ENCODE results near the gene FBN2. TPM values are rescaled to one million over a fixed set of nuclear protein-coding genes. Genes with fewer than 3 reads are reported as not detected.

Gene FBN2
- total RNA-seq, 1 experiment from 2014 or later, result 0.31 TPM

DNA sequence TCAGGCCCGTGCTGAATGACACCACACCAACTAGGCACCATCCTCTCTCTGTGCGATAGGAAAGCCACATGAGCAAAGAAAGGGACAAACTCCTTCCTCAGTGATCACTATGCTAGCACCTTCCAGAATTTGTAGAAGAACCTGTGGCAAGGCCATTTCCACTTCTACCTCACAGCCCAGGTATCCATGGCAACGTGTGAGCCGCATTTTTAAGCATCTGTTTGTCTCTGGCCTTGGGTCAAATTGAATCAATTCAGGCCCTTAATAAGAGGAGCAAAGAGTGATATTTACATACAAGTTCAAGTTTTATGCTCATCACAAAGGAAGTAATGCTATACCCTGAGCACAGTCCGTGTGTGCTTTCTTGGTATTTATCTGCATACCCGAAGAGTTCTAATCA lies 275.1 kb downstream of the FBN2 start:
- intact Hi-C loops (cut with micrococcal nuclease; ENCODE audit: unreplicated experiment), result no loop called here
- CTCF ChIA-PET, result no interaction called here
- DNase-seq, result no peak
- H3K9me3 Mint-ChIP-seq (ENCODE audit: low read depth, unreplicated experiment), result peaks cover 4% of the 10 kb centered on the region
- TF ChIP-seq, protein P1, sequence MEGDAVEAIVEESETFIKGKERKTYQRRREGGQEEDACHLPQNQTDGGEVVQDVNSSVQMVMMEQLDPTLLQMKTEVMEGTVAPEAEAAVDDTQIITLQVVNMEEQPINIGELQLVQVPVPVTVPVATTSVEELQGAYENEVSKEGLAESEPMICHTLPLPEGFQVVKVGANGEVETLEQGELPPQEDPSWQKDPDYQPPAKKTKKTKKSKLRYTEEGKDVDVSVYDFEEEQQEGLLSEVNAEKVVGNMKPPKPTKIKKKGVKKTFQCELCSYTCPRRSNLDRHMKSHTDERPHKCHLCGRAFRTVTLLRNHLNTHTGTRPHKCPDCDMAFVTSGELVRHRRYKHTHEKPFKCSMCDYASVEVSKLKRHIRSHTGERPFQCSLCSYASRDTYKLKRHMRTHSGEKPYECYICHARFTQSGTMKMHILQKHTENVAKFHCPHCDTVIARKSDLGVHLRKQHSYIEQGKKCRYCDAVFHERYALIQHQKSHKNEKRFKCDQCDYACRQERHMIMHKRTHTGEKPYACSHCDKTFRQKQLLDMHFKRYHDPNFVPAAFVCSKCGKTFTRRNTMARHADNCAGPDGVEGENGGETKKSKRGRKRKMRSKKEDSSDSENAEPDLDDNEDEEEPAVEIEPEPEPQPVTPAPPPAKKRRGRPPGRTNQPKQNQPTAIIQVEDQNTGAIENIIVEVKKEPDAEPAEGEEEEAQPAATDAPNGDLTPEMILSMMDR (IDR thresholded peaks at IDR 0.05; ENCODE audit: unreplicated experiment), result no peak
- no peaks in the 10 kb centered on the region for H3K36me3 Mint-ChIP-seq (ENCODE audit: insufficient read depth, unreplicated experiment)
- H3K4me1 Mint-ChIP-seq (ENCODE audit: low read depth, unreplicated experiment), result no peaks in the 10 kb centered on the region
- BruUV-seq (replicated peaks), result no TSS peak
- no peak overlapping the region for H3K27ac Mint-ChIP-seq (ENCODE audit: unreplicated experiment)
- no peaks in the 10 kb centered on the region for H3K27me3 Mint-ChIP-seq (ENCODE audit: unreplicated experiment)
- H3K4me3 Mint-ChIP-seq (ENCODE audit: low read depth, unreplicated experiment), result no peak overlapping the region

DNA sequence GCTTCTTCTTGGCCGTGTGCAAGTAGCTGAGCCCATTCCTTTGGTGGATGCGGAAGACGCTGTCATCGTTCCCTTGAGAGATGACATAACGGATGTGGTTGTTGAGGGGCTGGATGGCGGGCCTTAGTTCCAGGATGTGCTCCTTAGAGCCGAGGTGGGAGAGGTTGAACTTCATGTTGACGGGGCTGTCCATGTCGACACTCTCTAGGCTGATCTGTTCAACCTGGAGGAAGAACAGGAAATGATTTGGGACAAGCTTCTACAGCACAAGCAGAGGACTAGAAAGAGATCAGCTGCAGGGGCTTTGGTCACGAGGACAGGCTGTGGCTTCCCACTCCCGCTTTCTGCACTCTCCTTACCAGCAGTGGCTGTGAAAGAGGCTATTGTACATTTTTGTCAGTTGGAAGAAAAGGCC lies 278.4 kb downstream of the FBN2 start:
- no peaks in the 10 kb centered on the region for H3K4me1 Mint-ChIP-seq (ENCODE audit: low read depth, unreplicated experiment)
- peaks cover 3% of the 10 kb centered on the region for H3K9me3 Mint-ChIP-seq (ENCODE audit: low read depth, unreplicated experiment)
- no peak overlapping the region for H3K27ac Mint-ChIP-seq (ENCODE audit: unreplicated experiment)
- no peak for DNase-seq
- intact Hi-C loops (cut with micrococcal nuclease; ENCODE audit: unreplicated experiment), result no loop called here
- no peak overlapping the region for H3K4me3 Mint-ChIP-seq (ENCODE audit: low read depth, unreplicated experiment)
- TF ChIP-seq, protein P1 (IDR thresholded peaks at IDR 0.05; ENCODE audit: unreplicated experiment), result no peak
- CTCF ChIA-PET, result no interaction called here
- H3K27me3 Mint-ChIP-seq (ENCODE audit: unreplicated experiment), result no peaks in the 10 kb centered on the region
- no TSS peak for BruUV-seq (replicated peaks)
- H3K36me3 Mint-ChIP-seq (ENCODE audit: insufficient read depth, unreplicated experiment), result no peaks in the 10 kb centered on the region

DNA sequence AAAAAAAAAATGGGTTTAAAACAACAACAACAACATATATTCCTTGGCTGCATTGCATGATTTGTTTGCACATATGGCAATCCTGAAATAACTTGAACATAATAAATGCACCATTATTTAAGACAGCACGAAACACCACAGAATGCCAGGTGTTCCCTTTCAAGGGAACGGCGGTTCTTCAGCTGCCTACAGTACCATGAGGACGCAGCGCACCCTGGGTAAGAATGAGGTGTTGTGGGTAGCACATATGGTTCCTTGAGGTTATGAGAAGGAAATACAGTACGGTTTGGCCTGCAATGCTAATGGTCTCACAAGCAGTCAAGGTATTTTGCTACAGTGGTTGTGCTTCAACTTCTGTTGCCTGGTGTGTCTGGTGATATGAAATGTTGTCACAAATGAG lies 279.7 kb downstream of the FBN2 start:
- peaks cover 8% of the 10 kb centered on the region for H3K9me3 Mint-ChIP-seq (ENCODE audit: low read depth, unreplicated experiment)

DNA sequence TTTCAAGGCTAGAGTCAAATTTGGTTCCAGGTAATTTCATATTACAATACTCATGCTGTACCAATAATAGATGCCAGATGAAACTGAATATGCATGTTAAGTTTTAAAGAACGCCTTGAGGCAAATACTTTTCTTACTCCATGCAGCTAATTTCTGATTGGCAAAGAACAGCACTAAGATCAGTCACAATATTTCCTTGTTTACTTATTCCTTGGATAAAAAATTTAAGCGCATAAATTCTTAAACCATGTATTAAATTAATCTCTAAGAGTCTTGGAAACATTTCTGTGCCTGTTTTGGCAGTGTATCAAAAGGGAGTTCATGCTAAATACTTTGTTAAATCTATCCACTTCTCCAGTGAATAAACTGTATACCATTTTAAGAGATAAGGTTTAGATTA lies 281.0 kb downstream of the FBN2 start:
- intact Hi-C loops (cut with micrococcal nuclease; ENCODE audit: unreplicated experiment), result no loop called here
- Mint-ChIP-seq H3K27ac (ENCODE audit: unreplicated experiment) (no peak overlapping the region), H3K4me1 (ENCODE audit: low read depth, unreplicated experiment) (no peaks in the 10 kb centered on the region), H3K36me3 (ENCODE audit: insufficient read depth, unreplicated experiment) (no peaks in the 10 kb centered on the region), H3K27me3 (ENCODE audit: unreplicated experiment) (no peaks in the 10 kb centered on the region), H3K9me3 (ENCODE audit: low read depth, unreplicated experiment) (peaks cover 8% of the 10 kb centered on the region), H3K4me3 (ENCODE audit: low read depth, unreplicated experiment) (no peak overlapping the region)
- CTCF ChIA-PET, result no interaction called here
- BruUV-seq (replicated peaks), result no TSS peak
- TF ChIP-seq, protein P1 (IDR thresholded peaks at IDR 0.05; ENCODE audit: unreplicated experiment), result no peak
- no peak for DNase-seq

More for the DNA sequence above, 279.7 kb downstream of the FBN2 start:
- no peak for DNase-seq
- intact Hi-C loops (cut with micrococcal nuclease; ENCODE audit: unreplicated experiment), result no loop called here
- TF ChIP-seq, protein P1 (IDR thresholded peaks at IDR 0.05; ENCODE audit: unreplicated experiment), result no peak
- no TSS peak for BruUV-seq (replicated peaks)
- Mint-ChIP-seq H3K4me1 (ENCODE audit: low read depth, unreplicated experiment) (no peaks in the 10 kb centered on the region), H3K36me3 (ENCODE audit: insufficient read depth, unreplicated experiment) (no peaks in the 10 kb centered on the region), H3K27ac (ENCODE audit: unreplicated experiment) (no peak overlapping the region), H3K27me3 (ENCODE audit: unreplicated experiment) (no peaks in the 10 kb centered on the region), H3K4me3 (ENCODE audit: low read depth, unreplicated experiment) (no peak overlapping the region)
- CTCF ChIA-PET, result interaction anchor here (0.7 kb wide), 1 partner anchor 32 kb away, joined by 3 read pairs; no protein-coding TSS in a partner anchor
